Femur (tissue), 1 donor: ENCODE measurements around the gene AP2M1.
A peak's percentile ranks its signal among the peaks of the same experiment; 100 is the strongest.
"Not testable (repeated sequence)": the region's sequence is repeated elsewhere in the genome, so short reads cannot be mapped to it uniquely, and the experiment has no call there.

ENCODE experiments used
- DNase-seq: peaks from one replicate; pipeline ENCODE4 v3.0.0-alpha.2; 2017

AP2M1 gene

GRCh38 chr3:184174646-184175492 is at the start of gene AP2M1:
AP2M1 (plus strand) TSS chr3:184174855; CDS start chr3:184176994, 2,139 bp downstream.
- peak; percentile 99 for DNase-seq

DNA sequence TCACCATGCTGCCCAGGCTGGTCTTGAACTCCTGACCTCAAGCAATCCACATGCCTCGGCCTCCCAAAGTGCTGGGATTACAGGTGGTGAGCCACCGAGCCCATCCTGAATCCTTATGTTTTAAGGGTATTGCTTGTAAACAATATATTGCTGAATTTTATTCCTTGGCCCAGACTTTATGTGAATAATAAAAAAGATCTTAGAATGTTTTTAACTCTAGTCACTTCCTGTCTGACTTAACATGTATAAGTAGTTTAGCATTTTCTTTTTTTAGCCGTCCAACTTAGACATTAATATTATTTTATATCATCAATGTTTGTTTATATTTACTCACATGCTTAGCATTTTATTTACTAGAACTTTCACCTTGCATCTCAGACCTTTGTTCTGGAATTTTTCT is 48.6 kb upstream of the AP2M1 start:
- DNase-seq, result no peak

DNA sequence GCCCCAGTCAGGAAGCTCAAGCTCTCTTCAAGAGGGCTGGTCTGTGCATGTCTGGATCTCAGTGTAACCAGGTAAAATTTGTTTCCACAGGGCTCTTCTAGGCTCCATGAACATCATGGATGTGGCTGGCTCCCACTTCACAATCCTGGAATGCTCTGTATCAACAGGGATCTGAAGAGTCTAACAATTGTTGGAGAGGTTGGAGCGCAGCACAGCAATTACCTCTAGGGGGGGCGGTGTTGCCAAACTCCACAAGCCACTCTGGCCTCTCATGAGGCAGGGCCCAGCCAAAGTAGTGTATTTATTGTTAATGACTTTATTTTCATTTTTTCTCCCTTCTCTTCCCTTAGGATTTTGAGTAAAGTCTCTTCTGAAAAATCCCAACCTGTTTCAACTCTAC is 45.6 kb upstream of the AP2M1 start:
- DNase-seq, result no peak

DNA sequence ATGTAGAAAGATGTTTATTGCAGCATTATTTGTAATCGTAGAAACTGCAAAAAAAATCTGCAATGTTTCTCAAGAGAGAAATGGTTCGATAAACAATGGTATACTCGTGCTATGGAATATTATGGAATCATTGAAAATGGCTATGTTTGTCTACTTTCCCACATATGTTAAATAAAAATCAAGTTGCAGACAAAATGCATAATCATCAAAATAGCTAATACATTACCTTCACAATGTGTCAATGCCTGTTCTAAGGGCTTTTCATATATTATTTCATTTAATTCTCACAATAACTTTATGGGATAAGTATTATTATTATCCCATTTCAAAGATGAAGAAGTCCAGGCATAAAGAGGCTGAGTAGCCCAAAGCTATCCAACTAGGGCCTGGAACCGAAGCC is 41.7 kb upstream of the AP2M1 start:
- no peak for DNase-seq

GRCh38 chr3:184133840-184134745 is 40.6 kb upstream of the AP2M1 start:
- peak; percentile 93 for DNase-seq

GRCh38 chr3:184134746-184135148 is 39.9 kb upstream of the AP2M1 start:
- no peak for DNase-seq

DNA sequence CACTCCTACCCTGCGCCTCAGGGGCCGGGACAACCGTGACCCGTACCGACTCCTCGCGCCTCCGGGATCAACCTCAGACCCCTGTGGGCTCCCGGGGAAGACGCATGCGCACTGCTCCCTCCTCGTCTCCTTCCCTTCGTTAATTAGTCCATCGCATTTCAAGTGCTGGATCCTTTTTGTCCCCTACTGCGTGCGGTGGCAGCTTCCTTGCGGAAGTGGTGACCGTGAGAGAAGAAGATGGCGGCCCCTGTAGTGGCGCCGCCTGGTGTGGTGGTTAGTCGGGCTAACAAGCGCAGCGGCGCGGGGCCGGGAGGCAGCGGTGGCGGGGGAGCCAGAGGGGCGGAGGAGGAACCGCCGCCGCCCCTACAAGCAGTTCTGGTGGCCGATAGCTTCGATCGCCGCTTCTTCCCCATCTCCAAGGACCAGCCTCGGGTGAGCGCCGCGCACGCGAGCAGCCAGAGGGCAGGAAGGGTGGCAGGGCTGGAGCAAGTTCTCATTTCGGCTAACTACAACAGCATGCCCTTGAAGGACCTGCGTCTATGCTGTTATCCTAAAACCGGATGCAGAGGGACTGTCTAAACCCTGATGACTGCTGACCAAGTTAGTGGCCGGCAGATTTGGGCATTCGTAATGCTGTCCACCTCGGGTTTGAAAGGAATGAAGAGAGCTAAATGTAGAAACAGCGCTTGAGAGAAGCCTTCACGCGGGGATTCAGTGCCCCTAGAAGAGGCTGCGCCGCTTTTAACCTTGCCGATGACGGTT is 39.3 kb upstream of the AP2M1 start, which contains the start of gene EIF2B5:
TSS of gene EIF2B5 (plus strand) at position 210 of the 762 bp plus-strand sequence. CDS start at position 238, 28 bp downstream.
- peak; percentile 95 for DNase-seq

- DNase-seq, result no peak
These were observed 38.8 kb upstream of the AP2M1 start for GRCh38 chr3:184135911-184136260.

DNA sequence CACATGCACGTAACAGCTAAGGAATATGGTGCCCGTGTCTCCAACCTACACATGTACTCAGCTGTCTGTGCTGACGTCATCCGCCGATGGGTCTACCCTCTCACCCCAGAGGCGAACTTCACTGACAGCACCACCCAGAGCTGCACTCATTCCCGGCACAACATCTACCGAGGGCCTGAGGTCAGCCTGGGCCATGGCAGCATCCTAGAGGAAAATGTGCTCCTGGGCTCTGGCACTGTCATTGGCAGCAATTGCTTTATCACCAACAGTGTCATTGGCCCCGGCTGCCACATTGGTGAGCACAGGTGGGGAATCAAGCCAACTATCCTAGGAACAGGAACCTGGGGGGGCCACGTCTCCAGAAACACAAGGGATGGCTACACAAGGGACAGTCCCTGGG is 34.2 kb upstream of the AP2M1 start:
- no peak for DNase-seq

GRCh38 chr3:184142199-184142598 is 32.5 kb upstream of the AP2M1 start:
- no peak for DNase-seq

GRCh38 chr3:184143327-184143726 is 31.3 kb upstream of the AP2M1 start:
- no peak for DNase-seq

DNA sequence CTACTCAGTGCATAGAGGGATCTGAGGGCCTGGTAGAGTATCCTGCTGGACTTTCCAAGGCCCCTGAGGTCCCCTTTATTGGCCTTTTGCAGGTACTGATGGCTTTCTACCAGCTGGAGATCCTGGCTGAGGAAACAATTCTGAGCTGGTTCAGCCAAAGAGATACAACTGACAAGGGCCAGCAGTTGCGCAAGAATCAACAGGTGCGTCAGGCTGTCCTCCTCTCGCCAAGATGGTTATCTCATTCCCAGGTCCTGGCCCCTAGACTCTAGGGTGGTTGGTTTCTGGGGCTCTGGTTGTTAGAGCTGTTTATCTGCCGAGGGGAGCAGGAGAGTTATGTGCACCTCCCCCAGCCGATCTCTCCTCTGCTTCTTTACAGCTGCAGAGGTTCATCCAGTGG is 30.1 kb upstream of the AP2M1 start:
- no peak for DNase-seq

GRCh38 chr3:184145111-184145524 is 29.5 kb upstream of the AP2M1 start:
- DNase-seq, result peak; percentile 79

DNA sequence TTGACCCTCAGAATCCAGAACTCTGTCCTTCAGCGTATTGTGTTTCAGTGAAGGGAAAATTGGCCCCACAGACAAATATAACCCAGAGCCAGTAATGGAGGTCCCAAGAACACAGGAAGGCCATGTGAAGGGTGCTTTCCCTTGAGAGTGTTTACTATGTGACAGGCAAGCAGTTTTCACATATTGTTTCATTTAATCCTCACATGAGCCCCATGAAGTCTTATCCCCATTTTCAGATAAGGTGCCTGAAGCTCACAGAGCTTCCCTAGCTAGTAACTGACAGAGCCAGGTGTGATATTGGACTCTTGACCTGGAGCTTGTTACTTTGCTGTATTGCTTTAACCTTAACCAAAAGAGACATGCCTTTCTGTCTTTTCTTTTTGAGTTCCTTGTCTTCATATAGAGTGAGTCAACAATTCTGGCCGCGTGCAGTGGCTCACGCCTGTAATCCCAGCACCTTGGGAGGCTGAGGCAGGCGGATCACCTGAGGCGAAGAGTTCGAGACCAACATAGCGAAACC is 28.8 kb upstream of the AP2M1 start:
- no peak for DNase-seq

DNA sequence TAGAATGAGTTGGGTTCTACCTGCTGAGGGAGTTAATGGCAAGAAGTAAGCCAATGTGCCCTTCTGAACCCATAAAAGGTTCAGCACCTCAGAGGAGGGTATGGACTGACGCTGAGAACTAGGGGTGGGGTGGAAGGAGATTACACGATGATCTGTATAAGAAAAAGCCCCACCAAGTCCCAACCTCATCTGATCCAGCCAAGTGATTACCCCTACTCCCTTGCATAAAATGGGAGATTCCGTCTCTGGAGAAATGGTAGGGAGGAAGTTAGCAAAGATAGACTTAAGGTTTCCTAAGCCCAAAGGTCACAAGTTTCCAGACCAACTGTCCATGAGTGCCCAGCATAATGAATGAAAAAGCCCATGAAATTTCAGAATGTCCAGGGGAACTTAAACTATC is 26.6 kb upstream of the AP2M1 start:
- DNase-seq, result no peak

GRCh38 chr3:184149123-184149522 is 25.5 kb upstream of the AP2M1 start:
- no peak for DNase-seq

- not testable (repeated sequence) for DNase-seq
These were observed 24.9 kb upstream of the AP2M1 start for GRCh38 chr3:184149770-184150169.

DNA sequence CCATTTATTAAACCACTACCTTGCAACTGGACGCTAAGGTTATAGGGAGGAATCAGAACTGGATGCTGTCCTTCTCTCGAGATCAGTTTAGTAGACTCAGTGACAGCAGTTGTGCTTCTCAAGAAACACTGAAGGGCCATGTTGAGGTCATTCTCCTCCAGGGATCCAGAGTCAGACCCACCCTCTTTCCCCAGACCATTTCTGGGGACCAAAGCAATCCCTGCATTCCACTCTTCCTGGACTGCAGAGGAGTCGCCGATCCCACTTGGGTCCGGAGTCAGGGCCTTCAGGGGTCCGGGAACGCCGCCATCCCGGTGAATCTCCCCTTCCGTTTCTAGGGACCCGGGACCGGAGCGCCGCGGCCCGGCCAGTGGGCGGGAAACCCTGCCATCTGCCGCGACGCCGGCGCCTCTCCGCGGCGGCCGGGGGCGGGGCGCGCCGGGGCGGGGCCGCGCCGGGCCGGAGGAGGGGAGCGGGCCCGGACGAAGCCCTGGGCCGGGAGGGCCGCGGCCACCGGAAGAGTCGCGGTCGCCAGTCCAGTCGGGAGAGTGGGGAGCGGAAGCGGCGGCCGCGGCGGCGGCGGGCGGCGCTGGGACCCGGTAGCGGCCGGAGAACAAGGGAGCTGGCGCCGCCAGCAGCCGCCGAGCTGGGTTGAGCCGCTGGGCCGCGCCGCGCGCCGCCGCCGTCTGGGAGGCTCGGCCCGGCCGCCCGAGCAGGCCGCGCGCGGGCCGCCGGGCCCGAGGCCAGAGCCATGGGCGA is 19.6 kb upstream of the AP2M1 start, which contains the start of gene DVL3:
TSS of gene DVL3 (plus strand) at position 493 of the 759 bp plus-strand sequence. CDS start at position 752, 259 bp downstream.
- peak; percentile 81 for DNase-seq

- DNase-seq, result peak; percentile 54
These were observed 18.8 kb upstream of the AP2M1 start for GRCh38 chr3:184155644-184156521.

- DNase-seq, result peak; percentile 87
These were observed 18.1 kb upstream of the AP2M1 start for GRCh38 chr3:184156522-184156955.

GRCh38 chr3:184157206-184157605 is 17.4 kb upstream of the AP2M1 start:
- no peak for DNase-seq
